ENCODE results near the gene C17orf75.
A peak's percentile ranks its signal among the peaks of the same experiment; 100 is the strongest.

C17orf75 gene

GRCh38 chr17:32345951-32346600 lies 4.1 kb upstream of the C17orf75 start:
- peaks cover 8 to 9% of the 10 kb centered on the region in 2 donors for H3K4me1 ChIP-seq (ENCODE audit: control insufficient read depth in 2 of 2, insufficient read depth in 2 of 2, low read length in 2 of 2)
- H3K27ac ChIP-seq (ENCODE audit: low read depth in 2 of 2, low read length in 2 of 2): no peak overlapping the region
- H3K36me3 ChIP-seq (ENCODE audit: control insufficient read depth in 2 of 2, insufficient read depth in 2 of 2, low read length in 2 of 2): no peaks in the 10 kb centered on the region
- no peak overlapping the region for H3K9ac ChIP-seq (ENCODE audit: low read depth in 1 of 2, low read length in 2 of 2)
- no peaks in the 10 kb centered on the region for H3K27me3 ChIP-seq (ENCODE audit: control insufficient read depth in 2 of 2, insufficient read depth in 2 of 2, low read length in 2 of 2)
- no peak overlapping the region for H3K4me3 ChIP-seq (ENCODE audit: low read length in 2 of 2)
- no peaks in the 10 kb centered on the region for H3K9me3 ChIP-seq (ENCODE audit: control insufficient read depth in 2 of 2, low read length in 2 of 2)

GRCh38 chr17:32342603-32343325 lies 791 bp upstream of the C17orf75 start:
- Histone ChIP-seq H3K4me3 (ENCODE audit: low read length in 2 of 2) (peak overlapping the region; percentile 2 to 87), H3K27me3 (ENCODE audit: control insufficient read depth in 2 of 2, insufficient read depth in 2 of 2, low read length in 2 of 2) (no peaks in the 10 kb centered on the region), H3K36me3 (ENCODE audit: control insufficient read depth in 2 of 2, insufficient read depth in 2 of 2, low read length in 2 of 2) (peaks cover 0 to 2% of the 10 kb centered on the region in 2 donors), H3K4me1 (ENCODE audit: control insufficient read depth in 2 of 2, insufficient read depth in 2 of 2, low read length in 2 of 2) (peaks cover 8 to 10% of the 10 kb centered on the region in 2 donors), H3K9me3 (ENCODE audit: control insufficient read depth in 2 of 2, low read length in 2 of 2) (no peaks in the 10 kb centered on the region), H3K9ac (ENCODE audit: low read depth in 1 of 2, low read length in 2 of 2) (peak overlapping the region in 1 of 2 donors; percentile 55), H3K27ac (ENCODE audit: low read depth in 2 of 2, low read length in 2 of 2) (peak overlapping the region in 1 of 2 donors; percentile 71)

- Histone ChIP-seq H3K27me3 (ENCODE audit: control insufficient read depth in 2 of 2, insufficient read depth in 2 of 2, low read length in 2 of 2) (no peaks in the 10 kb centered on the region), H3K27ac (ENCODE audit: low read depth in 2 of 2, low read length in 2 of 2) (peak overlapping the region; percentile 71 to 85), H3K36me3 (ENCODE audit: control insufficient read depth in 2 of 2, insufficient read depth in 2 of 2, low read length in 2 of 2) (peaks cover 0 to 9% of the 10 kb centered on the region in 2 donors), H3K4me1 (ENCODE audit: control insufficient read depth in 2 of 2, insufficient read depth in 2 of 2, low read length in 2 of 2) (peaks cover 8 to 10% of the 10 kb centered on the region in 2 donors), H3K4me3 (ENCODE audit: low read length in 2 of 2) (peak overlapping the region; percentile 77 to 87), H3K9ac (ENCODE audit: low read depth in 1 of 2, low read length in 2 of 2) (peak overlapping the region; percentile 76 to 80), H3K9me3 (ENCODE audit: control insufficient read depth in 2 of 2, low read length in 2 of 2) (no peaks in the 10 kb centered on the region)
Measured at GRCh38 chr17:32341141-32341856, 674 bp downstream of the C17orf75 start.

- no peak overlapping the region for H3K27ac ChIP-seq (ENCODE audit: low read depth in 2 of 2, low read length in 2 of 2)
- no peak overlapping the region for H3K9ac ChIP-seq (ENCODE audit: low read depth in 1 of 2, low read length in 2 of 2)
- no peaks in the 10 kb centered on the region for H3K4me1 ChIP-seq (ENCODE audit: control insufficient read depth in 2 of 2, insufficient read depth in 2 of 2, low read length in 2 of 2)
- no peaks in the 10 kb centered on the region for H3K27me3 ChIP-seq (ENCODE audit: control insufficient read depth in 2 of 2, insufficient read depth in 2 of 2, low read length in 2 of 2)
- H3K9me3 ChIP-seq (ENCODE audit: control insufficient read depth in 2 of 2, low read length in 2 of 2): no peaks in the 10 kb centered on the region
- no peak overlapping the region for H3K4me3 ChIP-seq (ENCODE audit: low read length in 2 of 2)
- H3K36me3 ChIP-seq (ENCODE audit: control insufficient read depth in 2 of 2, insufficient read depth in 2 of 2, low read length in 2 of 2): peaks cover 17 to 24% of the 10 kb centered on the region in 2 donors
Measured at GRCh38 chr17:32335687-32336086, 6.3 kb downstream of the C17orf75 start.

- Histone ChIP-seq H3K9me3 (ENCODE audit: control insufficient read depth in 2 of 2, low read length in 2 of 2) (no peaks in the 10 kb centered on the region), H3K9ac (ENCODE audit: low read depth in 1 of 2, low read length in 2 of 2) (no peak overlapping the region), H3K4me3 (ENCODE audit: low read length in 2 of 2) (no peak overlapping the region), H3K27ac (ENCODE audit: low read depth in 2 of 2, low read length in 2 of 2) (no peak overlapping the region), H3K4me1 (ENCODE audit: control insufficient read depth in 2 of 2, insufficient read depth in 2 of 2, low read length in 2 of 2) (no peaks in the 10 kb centered on the region), H3K27me3 (ENCODE audit: control insufficient read depth in 2 of 2, insufficient read depth in 2 of 2, low read length in 2 of 2) (no peaks in the 10 kb centered on the region), H3K36me3 (ENCODE audit: control insufficient read depth in 2 of 2, insufficient read depth in 2 of 2, low read length in 2 of 2) (peaks cover 17 to 24% of the 10 kb centered on the region in 2 donors)
Measured at GRCh38 chr17:32335046-32335445, 6.9 kb downstream of the C17orf75 start.

- Histone ChIP-seq H3K4me1 (ENCODE audit: control insufficient read depth in 2 of 2, insufficient read depth in 2 of 2, low read length in 2 of 2) (no peaks in the 10 kb centered on the region), H3K9me3 (ENCODE audit: control insufficient read depth in 2 of 2, low read length in 2 of 2) (no peaks in the 10 kb centered on the region), H3K9ac (ENCODE audit: low read depth in 1 of 2, low read length in 2 of 2) (no peak overlapping the region), H3K4me3 (ENCODE audit: low read length in 2 of 2) (no peak overlapping the region), H3K27ac (ENCODE audit: low read depth in 2 of 2, low read length in 2 of 2) (no peak overlapping the region), H3K36me3 (ENCODE audit: control insufficient read depth in 2 of 2, insufficient read depth in 2 of 2, low read length in 2 of 2) (peaks cover 17 to 22% of the 10 kb centered on the region in 2 donors), H3K27me3 (ENCODE audit: control insufficient read depth in 2 of 2, insufficient read depth in 2 of 2, low read length in 2 of 2) (no peaks in the 10 kb centered on the region)
Measured at GRCh38 chr17:32333187-32333586, 8.8 kb downstream of the C17orf75 start.

GRCh38 chr17:32331243-32332040 lies 10.5 kb downstream of the C17orf75 start:
- Histone ChIP-seq H3K27ac (ENCODE audit: low read depth in 2 of 2, low read length in 2 of 2) (no peak overlapping the region), H3K27me3 (ENCODE audit: control insufficient read depth in 2 of 2, insufficient read depth in 2 of 2, low read length in 2 of 2) (no peaks in the 10 kb centered on the region), H3K4me1 (ENCODE audit: control insufficient read depth in 2 of 2, insufficient read depth in 2 of 2, low read length in 2 of 2) (no peaks in the 10 kb centered on the region), H3K36me3 (ENCODE audit: control insufficient read depth in 2 of 2, insufficient read depth in 2 of 2, low read length in 2 of 2) (peaks cover 15 to 17% of the 10 kb centered on the region in 2 donors), H3K4me3 (ENCODE audit: low read length in 2 of 2) (no peak overlapping the region), H3K9ac (ENCODE audit: low read depth in 1 of 2, low read length in 2 of 2) (no peak overlapping the region), H3K9me3 (ENCODE audit: control insufficient read depth in 2 of 2, low read length in 2 of 2) (no peaks in the 10 kb centered on the region)

GRCh38 chr17:32330147-32330546 lies 11.8 kb downstream of the C17orf75 start:
- Histone ChIP-seq H3K27ac (ENCODE audit: low read depth in 2 of 2, low read length in 2 of 2) (no peak overlapping the region), H3K36me3 (ENCODE audit: control insufficient read depth in 2 of 2, insufficient read depth in 2 of 2, low read length in 2 of 2) (peaks cover 10 to 12% of the 10 kb centered on the region in 2 donors), H3K4me1 (ENCODE audit: control insufficient read depth in 2 of 2, insufficient read depth in 2 of 2, low read length in 2 of 2) (no peaks in the 10 kb centered on the region), H3K4me3 (ENCODE audit: low read length in 2 of 2) (no peak overlapping the region), H3K9ac (ENCODE audit: low read depth in 1 of 2, low read length in 2 of 2) (no peak overlapping the region), H3K9me3 (ENCODE audit: control insufficient read depth in 2 of 2, low read length in 2 of 2) (no peaks in the 10 kb centered on the region), H3K27me3 (ENCODE audit: control insufficient read depth in 2 of 2, insufficient read depth in 2 of 2, low read length in 2 of 2) (no peaks in the 10 kb centered on the region)

- Histone ChIP-seq H3K4me1 (ENCODE audit: control insufficient read depth in 2 of 2, insufficient read depth in 2 of 2, low read length in 2 of 2) (peaks cover 3 to 5% of the 10 kb centered on the region in 2 donors), H3K36me3 (ENCODE audit: control insufficient read depth in 2 of 2, insufficient read depth in 2 of 2, low read length in 2 of 2) (no peaks in the 10 kb centered on the region), H3K4me3 (ENCODE audit: low read length in 2 of 2) (no peak overlapping the region), H3K27ac (ENCODE audit: low read depth in 2 of 2, low read length in 2 of 2) (no peak overlapping the region), H3K27me3 (ENCODE audit: control insufficient read depth in 2 of 2, insufficient read depth in 2 of 2, low read length in 2 of 2) (no peaks in the 10 kb centered on the region), H3K9ac (ENCODE audit: low read depth in 1 of 2, low read length in 2 of 2) (no peak overlapping the region), H3K9me3 (ENCODE audit: control insufficient read depth in 2 of 2, low read length in 2 of 2) (no peaks in the 10 kb centered on the region)
Measured at GRCh38 chr17:32327911-32328310, 14.1 kb downstream of the C17orf75 start.

All from mucosa of rectum (tissue), 2 donors.